NOMO-1 (cell line): ENCODE results near the gene PTGES3L.
"Not testable (repeated sequence)": the region's sequence is repeated elsewhere in the genome, so short reads cannot be mapped to it uniquely, and the experiment has no call there.

ENCODE experiments used
- DNase-seq, 2 experiments: peaks; one replicate each; lab custom pipeline; 2025; ENCODE audit not compliant: unreplicated experiment in 2 of 2; lab: John Stamatoyannopoulos, UW

PTGES3L gene

DNA sequence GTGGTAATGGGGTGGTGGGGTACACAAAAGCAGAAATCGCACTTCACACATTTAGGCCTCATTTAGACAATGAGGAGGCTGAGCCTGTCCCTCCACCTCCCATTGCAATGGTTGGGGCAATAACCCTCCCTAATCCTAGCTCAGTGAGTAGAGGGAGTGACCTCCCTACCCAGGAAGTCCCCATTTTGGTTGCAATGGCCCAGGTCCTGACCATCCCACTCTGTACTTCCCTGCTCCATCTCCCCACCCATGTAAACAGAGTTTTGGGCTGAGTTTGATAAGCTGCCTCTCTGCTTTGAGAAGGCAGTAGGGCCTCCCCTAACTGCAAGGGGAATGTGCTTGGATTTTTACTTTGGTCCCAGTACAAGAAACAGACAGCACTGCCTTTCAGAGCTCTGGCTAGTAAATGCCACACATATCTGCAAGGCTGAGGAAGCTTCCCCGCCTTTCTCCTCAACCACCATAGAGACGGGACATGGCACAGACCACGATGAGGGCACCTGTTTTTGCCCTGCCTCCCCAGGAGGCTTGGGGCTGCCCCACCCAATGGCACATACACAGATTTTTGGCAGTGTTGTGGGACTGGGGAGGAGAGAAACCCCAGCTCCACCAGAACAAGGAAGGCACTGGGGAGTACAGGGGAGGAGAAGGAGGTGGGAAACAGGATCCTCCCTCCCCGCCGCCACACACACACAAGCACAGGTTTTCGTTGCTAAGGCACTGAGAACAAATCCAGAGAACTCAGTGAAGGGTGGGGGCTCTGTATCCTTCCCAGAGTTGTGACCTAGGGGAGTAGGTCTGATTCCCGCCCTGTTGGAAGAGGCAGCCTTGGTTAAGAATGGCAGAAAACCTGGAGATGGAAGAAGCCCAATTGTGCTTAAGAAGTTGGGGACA is 35.0 kb upstream of the PTGES3L start:
- no peak for DNase-seq

DNA sequence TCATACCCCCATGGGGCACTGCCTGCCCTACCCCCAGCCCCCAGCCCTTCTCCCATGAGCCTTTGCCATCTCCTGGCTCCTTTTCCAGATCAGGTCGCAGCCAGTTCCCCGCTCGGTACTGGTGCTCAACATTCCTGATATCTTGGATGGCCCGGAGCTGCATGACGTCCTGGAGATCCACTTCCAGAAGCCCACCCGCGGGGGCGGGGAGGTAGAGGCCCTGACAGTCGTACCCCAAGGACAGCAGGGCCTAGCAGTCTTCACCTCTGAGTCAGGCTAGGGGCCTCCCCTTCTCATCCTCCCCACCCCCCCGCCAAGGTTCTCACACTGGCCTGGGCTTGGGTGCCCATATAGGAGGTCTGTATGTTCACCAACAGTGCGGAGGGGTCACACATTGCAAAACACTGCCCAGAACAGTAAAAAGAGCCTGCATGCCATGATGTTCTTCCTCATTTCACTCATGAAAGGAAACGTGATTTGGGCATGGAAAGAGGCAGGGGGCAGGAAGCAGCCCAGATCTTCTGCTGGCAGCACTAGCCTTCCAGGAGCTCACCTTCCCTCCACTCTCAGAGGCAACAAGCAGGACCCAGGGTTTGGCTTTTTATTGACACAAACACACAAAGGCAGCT is 34.3 kb upstream of the PTGES3L start:
- peak in 1 of 2 experiments; percentile 35 for DNase-seq

DNA sequence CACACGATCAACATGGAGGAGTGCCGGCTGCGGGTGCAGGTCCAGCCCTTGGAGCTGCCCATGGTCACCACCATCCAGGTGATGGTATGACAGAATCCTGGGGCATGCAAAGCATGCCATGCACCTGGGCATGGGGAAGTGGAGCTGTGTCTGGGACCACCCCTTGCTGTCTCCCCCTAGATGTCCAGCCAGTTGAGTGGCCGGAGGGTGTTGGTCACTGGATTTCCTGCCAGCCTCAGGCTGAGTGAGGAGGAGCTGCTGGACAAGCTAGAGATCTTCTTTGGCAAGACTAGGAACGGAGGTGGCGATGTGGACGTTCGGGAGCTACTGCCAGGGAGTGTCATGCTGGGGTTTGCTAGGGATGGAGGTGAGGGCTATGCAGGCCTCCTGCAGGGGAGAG is 33.4 kb upstream of the PTGES3L start:
- DNase-seq = no peak

DNA sequence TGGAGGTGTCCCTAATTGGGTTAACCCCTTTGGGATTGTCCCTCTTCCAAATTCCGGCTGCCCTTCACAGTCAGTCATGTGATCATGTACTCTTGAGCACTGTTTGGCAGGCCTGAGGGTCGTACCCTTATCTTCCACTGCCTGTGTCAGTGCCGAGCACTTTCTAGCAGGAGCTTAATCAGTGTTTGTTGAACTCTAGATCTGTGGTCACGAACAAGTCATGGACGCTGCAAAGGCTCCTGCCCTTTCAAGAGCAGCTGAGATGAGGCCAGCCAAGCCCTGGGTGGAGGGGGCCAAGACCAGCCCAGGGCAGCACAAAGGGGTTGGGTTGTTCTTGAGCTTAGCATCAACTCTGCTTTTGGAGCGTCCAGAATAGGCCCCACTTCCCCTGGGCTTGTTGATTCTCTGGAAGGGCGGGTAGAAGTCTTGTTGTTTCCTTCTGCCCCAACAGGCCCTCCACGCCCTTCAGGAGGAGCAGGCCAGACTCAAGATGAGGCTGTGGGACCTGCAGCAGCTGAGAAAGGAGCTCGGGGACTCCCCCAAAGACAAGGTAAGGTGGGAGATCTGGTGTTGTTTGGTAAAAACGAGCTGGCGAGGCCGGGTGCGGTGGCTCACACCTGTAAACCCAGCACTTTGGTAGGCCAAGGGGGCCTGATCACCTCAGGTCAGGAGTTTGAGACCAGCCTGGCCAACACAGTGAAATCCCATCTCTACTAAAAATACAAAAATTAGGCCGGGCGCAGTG is 32.0 kb upstream of the PTGES3L start:
- no peak for DNase-seq

DNA sequence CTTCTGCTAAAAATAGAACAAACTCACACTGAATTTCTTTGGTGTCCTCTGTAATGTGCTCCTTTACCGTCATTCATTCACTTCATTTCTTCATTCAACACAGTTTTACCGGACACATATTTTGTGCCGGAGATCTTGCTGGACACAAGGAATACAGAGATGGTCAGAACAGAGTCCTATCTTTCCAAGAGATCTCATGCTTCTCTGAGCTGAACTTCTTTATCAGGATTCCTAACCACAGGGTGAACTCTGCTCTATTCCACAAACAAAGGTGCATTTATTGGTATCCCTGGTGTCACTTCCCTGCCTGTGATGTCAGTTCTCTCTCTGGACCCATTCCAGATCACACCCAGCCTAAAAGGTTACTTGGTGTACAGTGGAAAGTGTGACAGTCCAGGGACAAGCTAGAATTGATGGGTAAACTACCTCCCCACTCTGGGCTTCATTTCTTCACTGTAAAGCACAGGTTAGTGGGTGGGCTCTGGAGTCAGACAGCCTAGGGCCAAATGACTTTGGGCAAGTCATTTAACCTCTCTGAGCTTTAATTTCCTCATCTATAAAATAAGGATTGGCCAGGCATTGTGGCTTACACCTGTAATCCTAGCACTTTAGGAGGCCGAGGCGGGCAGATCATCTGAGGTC is 30.9 kb upstream of the PTGES3L start:
- no peak for DNase-seq

DNA sequence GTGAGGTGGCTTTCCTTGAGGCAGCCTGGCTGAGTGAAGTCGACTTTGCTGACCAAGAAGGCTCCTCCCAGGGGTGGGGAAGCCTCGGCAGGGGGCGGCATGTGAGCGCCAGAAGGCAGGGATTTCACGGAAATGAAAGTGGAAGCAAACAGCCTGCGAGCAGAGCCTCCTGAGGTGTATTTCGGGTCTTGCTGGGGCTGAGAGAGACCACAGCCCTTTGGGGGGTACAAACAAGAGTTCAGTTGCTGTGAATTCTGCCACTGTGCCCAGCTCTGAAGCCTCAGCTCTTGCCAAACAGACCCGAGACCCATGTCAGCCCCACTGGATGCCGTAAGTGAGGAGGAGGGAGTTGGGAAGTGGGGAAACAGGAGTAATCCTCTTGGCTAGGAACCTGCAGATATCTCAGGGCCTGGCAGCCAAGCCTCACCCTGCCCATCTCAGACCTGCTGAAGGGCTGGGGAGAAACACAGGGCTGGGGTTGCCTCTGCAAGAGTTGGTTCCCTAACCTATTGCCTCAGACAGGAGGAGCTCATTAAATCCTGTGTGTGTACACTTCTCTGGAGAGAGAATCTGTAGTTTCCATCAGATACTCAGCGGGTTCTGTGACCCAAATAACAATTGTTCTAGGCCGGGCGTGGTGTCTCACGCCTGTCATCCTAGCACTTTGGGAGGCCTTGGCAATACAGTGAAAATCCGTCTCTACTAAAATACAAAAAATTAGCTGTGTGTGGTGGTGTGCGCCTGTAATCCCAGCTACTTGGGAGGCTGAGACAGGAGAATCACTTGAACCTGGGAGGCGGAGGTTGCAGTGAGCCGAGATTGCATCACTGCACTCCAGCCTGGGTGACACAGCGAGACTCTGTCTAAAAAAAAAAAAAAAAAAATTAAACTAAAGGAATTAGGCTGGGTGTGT is 27.0 kb upstream of the PTGES3L start, which contains the start of gene IFI35:
TSS of gene IFI35 (plus strand) at position 146 of the 913 bp plus-strand sequence. CDS start at position 310, 164 bp downstream.
- peak; percentile 85 to 88 for DNase-seq

DNA sequence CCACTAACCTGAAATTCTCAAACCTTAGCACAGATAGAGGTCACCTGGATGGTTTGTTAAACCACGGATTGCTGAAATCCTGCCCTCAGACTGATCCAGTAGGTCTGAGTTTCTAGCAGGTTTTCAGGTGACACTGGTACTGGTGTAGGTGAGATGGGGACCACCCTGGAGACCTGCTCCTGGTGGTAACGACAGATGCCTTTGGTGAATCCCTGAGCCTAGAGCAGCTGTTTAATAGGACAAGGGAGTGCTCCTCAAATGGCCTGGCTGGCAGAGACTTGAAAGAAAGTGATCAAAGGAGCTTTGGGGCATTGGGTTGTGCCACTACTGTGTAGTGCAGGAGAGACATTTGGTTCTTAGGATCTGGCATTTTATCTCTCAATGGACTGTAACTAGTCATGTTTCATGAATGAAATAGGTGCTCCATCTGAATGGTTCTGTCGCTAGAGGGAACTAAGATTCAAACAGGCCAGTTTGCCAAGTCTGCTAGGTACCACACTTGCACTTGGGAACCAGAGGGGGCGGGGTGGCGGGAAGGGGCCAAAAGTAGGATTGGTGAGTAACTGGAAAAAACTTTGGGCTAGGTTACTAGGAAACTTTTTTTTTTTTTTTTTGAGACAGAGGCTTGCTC is 23.8 kb upstream of the PTGES3L start:
- DNase-seq = no peak

DNA sequence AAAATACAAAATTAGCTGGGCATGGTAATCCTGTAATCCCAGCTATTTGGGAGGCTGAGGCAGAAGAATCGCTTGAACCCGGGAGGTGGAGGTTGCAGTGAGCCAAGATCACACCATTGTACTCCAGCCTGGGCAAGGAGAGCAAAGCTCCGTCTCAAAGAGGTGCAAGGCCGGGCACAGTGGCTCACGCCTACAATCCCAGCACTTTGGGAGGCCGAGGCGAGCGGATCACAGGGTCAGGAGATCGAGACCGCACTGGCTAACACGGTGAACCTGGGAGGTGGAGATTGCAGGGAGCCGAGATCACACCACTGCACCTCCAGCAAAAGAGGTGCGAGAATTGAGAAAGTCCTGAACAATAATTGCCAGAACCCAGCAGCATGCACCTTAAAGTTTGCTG is 21.0 kb upstream of the PTGES3L start:
- not testable (repeated sequence) for DNase-seq

DNA sequence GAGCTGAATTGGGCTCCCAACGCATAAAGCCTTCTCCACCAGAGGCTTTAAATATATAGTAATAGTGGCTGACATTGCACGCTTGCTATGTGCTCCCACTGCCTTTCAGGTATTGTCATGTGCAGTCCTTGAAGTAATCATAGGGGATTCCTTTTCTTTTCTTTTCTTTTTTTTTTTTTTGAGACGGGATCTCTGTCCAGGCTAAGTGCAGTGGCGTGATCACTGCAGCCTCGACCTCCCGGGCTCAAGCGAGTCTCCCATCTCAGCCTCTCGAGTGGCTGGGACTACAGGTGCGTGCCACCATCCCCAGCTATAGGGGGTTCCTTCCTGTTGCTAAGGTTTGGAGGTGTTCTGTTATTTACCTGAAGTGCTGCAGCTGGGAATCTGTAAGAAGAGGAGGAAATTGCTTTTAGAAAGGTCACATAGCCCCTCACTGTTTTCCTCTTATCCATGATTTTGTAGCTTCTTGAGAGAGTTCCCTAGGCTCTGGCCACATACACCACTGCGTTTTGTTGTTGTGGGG is 19.2 kb upstream of the PTGES3L start:
- no peak for DNase-seq

DNA sequence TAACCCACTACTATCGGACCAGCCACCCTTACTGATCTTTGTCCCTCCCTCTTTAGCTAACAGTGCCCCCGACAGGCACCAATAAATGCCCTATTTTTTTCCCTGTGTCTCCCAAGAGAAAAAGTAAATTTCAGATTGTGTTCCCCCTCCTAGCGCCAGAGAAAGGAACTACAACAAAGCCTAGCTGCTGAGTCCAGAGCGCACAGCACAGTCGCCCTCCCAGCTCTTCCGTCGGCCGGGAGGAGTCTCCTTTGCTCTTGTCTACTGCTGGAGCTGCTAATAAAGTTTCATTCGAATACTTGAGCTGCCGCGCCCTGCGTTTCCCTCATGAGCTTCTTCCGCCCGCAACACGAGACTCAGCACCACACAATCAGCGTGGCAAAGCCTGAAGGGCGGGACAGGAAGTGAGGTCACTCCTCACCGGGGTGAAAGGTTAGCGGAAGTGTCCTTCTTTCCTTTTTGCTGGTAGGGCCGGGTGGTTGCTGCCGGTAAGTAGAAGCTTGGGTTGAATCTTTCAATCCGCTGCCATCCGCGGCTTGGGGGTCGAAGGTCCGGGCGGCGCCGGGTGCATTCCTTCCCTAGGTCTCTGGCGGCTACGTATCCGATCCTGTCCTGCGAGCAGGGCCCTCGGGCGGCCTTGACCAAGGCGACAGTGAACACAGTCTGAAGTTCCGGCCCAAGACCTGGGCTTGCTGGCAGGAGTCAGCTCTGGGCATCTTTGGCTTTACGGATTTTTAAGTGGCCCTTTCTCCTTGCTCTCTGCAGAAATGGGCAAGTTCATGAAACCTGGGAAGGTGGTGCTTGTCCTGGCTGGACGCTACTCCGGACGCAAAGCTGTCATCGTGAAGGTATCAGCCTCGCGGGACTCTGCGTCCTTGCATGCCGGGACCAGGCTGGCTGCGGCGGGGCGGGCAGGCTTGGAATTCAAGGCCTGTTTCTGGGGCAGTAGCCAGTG is 18.4 kb upstream of the PTGES3L start, which contains the start of gene RPL27:
TSS of gene RPL27 (plus strand) at position 436 of the 955 bp plus-strand sequence. CDS start at position 768, 332 bp downstream.
- peak; percentile 99 for DNase-seq

DNA sequence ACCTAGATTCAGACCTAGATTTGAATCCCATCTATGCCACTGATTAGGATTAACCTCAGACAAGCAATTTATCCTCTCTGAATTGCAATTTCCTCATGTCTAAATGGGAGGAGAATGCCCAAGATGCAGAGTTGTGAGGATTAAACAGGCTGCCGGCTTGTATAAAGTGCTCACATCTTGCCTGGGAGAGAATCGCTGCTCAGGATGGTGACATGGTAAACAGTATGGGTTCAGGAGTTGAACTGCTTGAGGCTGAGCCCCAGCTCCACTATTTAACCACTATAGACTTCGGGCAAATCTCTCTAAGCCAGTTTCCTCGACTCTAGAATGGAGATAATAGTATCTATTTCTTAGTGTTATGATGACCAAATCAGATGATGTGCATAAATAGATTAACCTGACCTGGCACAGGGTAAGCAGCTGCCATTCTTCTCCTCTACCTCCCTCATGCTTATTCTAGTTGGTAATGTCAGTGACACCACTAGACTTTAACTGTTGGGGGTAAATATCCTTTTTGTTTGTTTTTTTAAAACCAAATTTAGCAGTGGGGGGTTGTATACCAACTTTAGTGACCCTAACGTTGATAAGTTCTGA is 17.6 kb upstream of the PTGES3L start:
- no peak for DNase-seq

DNA sequence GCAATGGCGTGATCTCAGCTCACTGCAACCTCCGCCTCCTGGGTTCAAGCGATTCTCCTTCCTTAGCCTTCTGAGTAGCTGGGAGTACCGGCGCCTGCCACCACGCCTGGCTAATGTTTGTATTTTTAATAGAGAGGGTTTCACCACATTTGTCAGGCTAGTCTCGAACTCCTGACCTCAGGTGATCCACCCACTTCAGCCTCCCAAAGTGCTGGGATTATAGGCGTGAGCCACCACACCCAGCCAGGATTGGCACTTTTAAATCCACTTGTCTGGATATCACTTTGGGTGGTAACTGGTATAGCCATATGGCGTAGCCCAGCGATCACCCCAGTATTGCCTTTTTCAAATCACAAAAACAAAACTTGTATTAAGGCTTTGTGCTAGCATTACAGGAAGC is 14.0 kb upstream of the PTGES3L start:
- not testable (repeated sequence) for DNase-seq

DNA sequence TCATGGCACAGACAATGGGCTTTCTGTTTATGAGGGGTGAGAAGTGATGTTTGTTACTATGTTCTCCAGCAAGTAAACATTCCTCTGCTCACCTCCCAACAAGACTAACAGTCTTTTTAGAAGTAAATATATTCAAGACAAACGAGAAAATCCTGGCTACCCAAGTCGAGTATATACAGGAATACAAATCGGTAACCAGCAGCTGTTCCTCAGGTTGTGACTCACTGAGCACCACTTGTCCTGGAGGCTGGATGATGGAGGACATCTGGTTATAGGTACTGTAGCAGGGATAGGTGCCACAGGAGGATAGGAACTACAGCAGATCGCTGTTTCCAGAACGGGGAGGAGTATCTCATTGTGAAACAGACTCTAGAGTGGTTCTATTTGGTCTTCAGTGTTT is 13.0 kb upstream of the PTGES3L start:
- DNase-seq = no peak

DNA sequence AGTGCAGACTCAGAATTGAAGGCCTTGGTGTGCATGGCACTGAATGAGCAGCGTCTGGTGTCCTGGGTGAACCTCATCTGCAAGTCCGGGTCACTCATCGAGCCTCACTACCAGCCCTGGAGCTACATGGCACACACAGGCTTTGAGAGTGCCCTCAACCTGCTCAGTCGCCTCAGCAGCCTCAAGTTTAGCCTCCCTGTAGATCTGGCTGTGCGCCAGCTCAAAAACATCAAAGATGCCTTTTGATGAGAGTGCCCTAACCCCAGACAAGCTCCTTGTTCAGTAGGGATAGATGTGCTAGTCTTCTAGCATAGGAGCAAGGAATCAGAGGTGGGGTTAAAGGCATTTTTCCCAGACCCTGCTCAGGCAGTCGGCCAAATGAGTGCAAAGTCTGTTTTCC is 11.6 kb upstream of the PTGES3L start:
- DNase-seq = no peak

DNA sequence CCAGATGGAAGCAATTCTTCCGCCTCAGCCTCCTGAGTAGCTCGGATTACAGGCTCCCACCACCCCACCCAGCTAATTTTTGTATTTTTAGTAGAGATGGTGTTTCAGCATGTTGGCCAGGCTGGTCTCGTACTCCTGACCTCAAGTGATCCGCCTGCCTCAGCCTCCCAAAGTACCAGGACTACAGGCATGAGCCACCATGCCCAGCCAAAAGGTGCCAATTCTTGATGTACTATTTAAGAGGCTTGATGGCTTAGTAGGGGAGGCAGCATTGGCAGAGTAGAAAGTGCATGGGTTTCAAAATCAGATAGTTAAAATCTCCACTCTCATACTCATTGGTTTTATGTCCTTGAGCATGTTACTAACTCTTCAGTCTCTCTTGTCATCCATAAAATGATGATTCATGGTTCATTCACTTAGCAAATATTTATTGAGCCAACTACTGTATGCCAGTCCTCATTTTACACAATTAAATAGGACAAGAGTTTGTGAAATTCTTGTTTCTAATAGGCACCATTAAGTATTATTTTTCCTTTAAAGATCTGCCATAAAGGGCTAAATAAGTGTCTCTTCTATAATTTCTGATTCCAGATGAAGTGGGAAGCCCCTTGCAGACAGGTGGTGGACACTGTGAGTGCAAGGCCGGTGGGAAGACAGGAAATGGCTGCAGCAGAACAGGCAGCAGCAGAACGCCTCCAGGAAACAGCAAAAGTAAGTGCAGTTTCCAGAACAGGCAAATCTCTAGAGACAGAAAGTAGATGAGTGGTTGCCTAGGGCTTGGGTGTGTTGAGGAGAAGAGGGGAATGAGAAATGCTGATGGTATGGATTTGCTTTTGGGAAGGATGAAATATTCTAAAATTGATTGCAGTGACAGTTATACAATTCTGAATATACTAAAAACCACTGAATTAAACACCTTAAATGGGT is 10.1 kb upstream of the PTGES3L start:
- DNase-seq = no peak

DNA sequence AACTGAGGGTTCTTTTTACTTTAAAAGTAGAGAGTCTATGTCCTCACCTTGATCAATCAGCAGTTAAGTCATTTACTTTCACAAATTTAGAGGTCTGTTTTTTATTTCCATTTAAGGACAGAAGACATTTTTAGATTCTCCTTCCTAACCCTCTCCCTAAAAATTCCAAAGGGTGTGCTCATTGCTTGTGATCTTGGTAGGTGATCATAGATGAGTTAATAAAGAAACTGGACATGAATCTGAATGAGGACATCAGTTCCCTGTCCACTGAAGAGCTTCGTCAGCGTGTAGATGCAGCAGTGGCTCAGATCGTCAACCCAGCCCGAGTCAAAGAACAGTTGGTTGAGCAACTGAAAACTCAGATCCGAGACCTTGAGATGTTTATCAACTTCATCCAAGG is 9.3 kb upstream of the PTGES3L start:
- no peak for DNase-seq
